Naive B cell (primary cell): ENCODE measurements around the gene CATSPERD. TPM values are rescaled to one million over a fixed set of nuclear protein-coding genes. Genes with fewer than 3 reads are reported as not detected.
A peak's percentile ranks its signal among the peaks of the same experiment; 100 is the strongest.

ENCODE experiments used
- ATAC-seq, 2 donors: fragments of 150-1000 bp; cut with Tn5 transposase; 2 replicates each; pipeline ENCODE4 v1.10.0; 2021; ENCODE audit warnings: low read depth in 2 of 2, mild to moderate bottlenecking in 2 of 2, moderate library complexity in 2 of 2
- DNase-seq: peaks from one replicate; pipeline ENCODE4 v3.0.0; 2022
- H3K27ac Mint-ChIP-seq, 6 donors: one replicate each; pipeline ENCODE4 v1.8.0; 2020 to 2022; ENCODE audit warnings: mild to moderate bottlenecking in 6 of 6, mixed read lengths in 6 of 6, moderate library complexity in 5 of 6, inconsistent platforms in 2 of 6
- H3K27me3 Mint-ChIP-seq, 3 donors: one replicate each; pipeline ENCODE4 v1.8.0; 2021 to 2022; ENCODE audit warnings: mixed read lengths in 3 of 3, mild to moderate bottlenecking in 1 of 3
- H3K36me3 Mint-ChIP-seq, 2 donors: one replicate each; pipeline ENCODE4 v1.8.0; 2020 to 2022; ENCODE audit warnings: mixed read lengths in 2 of 2, inconsistent platforms in 1 of 2, mild to moderate bottlenecking in 1 of 2
- H3K4me1 Mint-ChIP-seq, 3 donors: one replicate each; pipeline ENCODE4 v1.8.0; 2020 to 2022; ENCODE audit warnings: mixed read lengths in 3 of 3, inconsistent platforms in 1 of 3, mild to moderate bottlenecking in 1 of 3, moderate library complexity in 1 of 3
- H3K4me3 Mint-ChIP-seq, 8 donors: one replicate each; pipeline ENCODE4 v1.8.0; 2020 to 2022; ENCODE audit warnings: mild to moderate bottlenecking in 8 of 8, mixed read lengths in 8 of 8, moderate library complexity in 8 of 8, inconsistent platforms in 2 of 8
- H3K9me3 Mint-ChIP-seq, 7 donors: one replicate each; pipeline ENCODE4 v1.8.0; 2020 to 2022; ENCODE audit warnings: mixed read lengths in 7 of 7, mild to moderate bottlenecking in 5 of 7, inconsistent platforms in 2 of 7, moderate library complexity in 1 of 7
- polyA plus RNA-seq, 6 donors: library from polyadenylated mRNA; unstranded; fragments of 300-500 nt; fragmentation: Illumina TruSeq; gene quantifications; one replicate each; pipeline ENCODE4 v1.2.3, GENCODE V29; 2021; ENCODE audit warnings: low read depth in 6 of 6

Gene CATSPERD
- polyA plus RNA-seq, 6 donors from 2014 or later = not detected

DNA sequence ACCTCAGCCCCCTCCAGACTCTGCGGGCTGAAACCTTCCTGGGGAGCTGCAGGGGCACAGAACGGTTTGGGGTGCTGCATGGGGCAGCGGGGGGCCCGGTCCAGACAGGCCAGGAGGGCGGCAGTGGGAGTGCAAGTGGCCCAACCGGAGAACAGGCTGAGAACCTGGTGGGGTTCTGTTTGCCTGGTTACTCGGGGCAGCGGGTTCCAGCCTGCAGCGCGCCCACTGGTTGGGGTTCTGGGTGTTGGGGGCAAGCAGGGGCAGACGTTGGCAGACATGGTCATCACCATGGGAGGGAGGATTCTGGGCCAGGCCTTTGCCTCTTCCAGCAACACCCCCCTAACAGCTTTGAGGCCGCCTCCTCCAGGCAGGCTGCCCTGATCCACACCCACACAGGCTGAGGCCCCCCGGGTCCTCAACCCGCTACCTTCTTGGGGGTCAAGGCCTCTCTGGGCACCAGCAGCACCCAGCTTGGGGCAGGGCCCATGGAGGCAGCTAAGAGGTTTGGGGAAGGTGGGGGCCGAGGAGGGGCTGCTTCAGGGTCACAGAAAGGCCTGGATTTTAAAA, 64.2 kb downstream of the CATSPERD start, which contains the start of gene PRR22:
Gene PRR22 (minus strand): TSS at position 166 of the 567 bp plus-strand sequence. CDS start 86 bp downstream, at position 80.
- H3K4me3 Mint-ChIP-seq = no peak within 1 kb of the TSS
- peak; percentile 6 to 9 for ATAC-seq
- no peaks in the 10 kb centered on the region for H3K27me3 Mint-ChIP-seq
- H3K27ac Mint-ChIP-seq = peak within 1 kb of the TSS in 1 of 6 donors; percentile 24
- no peak for DNase-seq
- H3K36me3 Mint-ChIP-seq = peaks cover 0 to 19% of the 10 kb centered on the region in 2 donors
- H3K4me1 Mint-ChIP-seq = peaks cover 7 to 16% (median 9%) of the 10 kb centered on the region in 3 donors
- no peaks in the 10 kb centered on the region for H3K9me3 Mint-ChIP-seq

DNA sequence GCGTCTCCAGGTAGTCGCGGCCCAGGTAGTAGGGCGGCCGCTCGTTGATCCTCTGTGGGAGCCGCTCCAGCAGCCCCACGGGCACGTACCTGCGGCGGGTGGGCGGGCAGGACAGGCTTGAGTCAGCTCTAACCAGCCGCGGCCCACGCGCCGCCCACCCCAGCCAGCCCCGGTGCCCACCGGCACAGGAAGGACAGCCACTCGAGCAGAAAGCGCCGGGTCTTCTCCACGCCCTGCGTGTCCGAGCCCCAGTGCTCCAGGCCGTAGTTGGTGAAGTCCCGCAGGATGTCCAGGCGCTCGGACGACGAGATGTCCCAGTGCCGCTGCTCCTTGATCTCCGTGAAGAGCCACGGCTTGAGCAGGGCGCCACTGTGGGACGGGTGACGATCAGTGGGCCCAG, 65.0 kb downstream of the CATSPERD start:
- Mint-ChIP-seq H3K36me3 (peaks cover 0 to 23% of the 10 kb centered on the region in 2 donors), H3K27ac (no peak overlapping the region), H3K4me1 (peaks cover 12 to 21% (median 15%) of the 10 kb centered on the region in 3 donors)

DNA sequence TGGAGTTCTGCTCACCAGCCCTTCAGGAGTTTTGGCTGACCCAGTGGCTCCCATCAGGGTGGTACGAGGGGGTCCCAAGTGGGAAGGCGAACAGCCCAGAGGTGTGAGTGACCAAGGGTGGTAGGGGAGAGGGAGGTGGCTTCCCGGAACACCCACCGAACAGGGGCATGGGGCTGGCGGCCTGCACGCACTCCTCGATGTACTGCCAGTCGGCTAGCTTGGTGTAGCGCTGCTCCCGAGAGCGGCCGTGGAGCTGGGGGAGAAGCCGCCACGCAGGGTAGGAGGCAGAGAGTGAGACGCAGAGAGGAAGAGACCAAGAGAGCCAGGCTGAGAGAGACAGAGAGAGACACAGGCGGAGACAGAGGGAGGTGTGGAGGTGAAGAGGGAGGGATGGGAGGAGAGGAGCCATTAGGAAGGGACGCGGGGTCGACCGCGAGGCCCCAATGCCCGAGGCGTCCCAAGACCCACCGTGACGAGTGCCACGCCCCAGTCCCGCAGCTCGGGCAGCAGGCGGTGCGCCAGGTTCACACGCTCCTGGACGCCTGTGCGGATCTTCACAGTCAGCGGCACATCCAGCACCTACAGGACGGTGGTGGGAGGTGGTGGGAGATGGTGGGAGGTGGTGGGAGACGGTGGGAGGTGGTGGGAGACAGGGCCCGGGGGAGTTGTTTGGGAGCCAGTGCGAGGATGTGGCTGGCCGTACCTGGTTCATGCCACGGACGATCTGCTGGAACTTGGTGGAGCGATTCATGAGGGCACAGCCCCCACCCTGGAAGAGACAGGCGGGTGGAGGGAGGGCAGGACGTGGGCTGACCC, 66.4 kb downstream of the CATSPERD start:
- no peak for ATAC-seq
- H3K4me3 Mint-ChIP-seq = no peak overlapping the region
- H3K9me3 Mint-ChIP-seq = peaks cover 0 to 8% (median 0%) of the 10 kb centered on the region in 7 donors
- peaks cover 0 to 31% of the 10 kb centered on the region in 2 donors for H3K36me3 Mint-ChIP-seq
- no peak for DNase-seq
- H3K4me1 Mint-ChIP-seq = peaks cover 20 to 28% (median 23%) of the 10 kb centered on the region in 3 donors
- no peaks in the 10 kb centered on the region for H3K27me3 Mint-ChIP-seq
- peak overlapping the region in 2 of 6 donors; percentile 47 to 70 for H3K27ac Mint-ChIP-seq

More for the DNA sequence above, 65.0 kb downstream of the CATSPERD start:
- Mint-ChIP-seq H3K4me3 (no peak overlapping the region), H3K27me3 (no peaks in the 10 kb centered on the region), H3K9me3 (no peaks in the 10 kb centered on the region)
- DNase-seq = no peak
- ATAC-seq = no peak

DNA sequence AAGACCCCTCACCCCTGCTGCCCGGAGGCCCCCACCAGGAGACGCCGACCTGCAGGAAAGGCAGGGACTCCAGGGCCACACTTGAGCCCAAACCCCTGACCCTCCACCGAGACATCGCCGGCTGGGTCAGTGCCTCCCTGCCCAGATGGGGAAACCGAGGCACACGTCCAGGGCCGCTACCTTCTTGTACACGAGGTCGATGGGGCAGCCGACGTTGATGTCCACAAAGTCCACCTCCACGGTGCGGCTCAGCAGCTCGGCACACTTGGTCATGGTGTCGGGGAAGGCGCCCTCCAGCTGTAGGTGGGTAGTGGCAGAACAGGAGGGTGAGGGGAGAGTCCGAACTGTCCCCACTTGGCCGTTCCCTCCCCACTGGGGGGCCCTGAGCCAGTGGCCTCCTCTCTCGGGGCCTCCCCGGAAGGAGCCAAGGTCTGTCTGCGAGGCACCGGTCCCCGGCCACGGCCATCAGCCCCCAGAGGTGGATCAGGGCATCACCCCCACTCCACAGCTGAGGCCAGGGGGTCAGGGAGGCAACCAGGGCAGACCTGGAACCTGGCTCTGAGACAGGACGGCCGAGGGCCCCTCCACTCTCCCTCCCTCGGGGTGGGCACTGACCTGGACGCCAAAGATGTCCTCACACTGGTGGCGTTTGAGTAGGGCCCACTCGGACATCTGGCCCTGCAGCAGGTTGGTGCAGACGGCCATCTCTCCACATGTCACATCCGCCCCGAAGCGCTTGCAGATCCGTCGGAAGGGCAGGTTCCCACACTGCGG, 67.2 kb downstream of the CATSPERD start:
- Mint-ChIP-seq H3K4me1 (peaks cover 20 to 28% (median 23%) of the 10 kb centered on the region in 3 donors), H3K27ac (peak overlapping the region in 1 of 6 donors; percentile 72), H3K36me3 (peaks cover 0 to 31% of the 10 kb centered on the region in 2 donors), H3K27me3 (no peaks in the 10 kb centered on the region), H3K4me3 (peak overlapping the region in 1 of 8 donors; percentile 53), H3K9me3 (peaks cover 0 to 8% (median 0%) of the 10 kb centered on the region in 7 donors)
- DNase-seq (no peak), ATAC-seq (no peak)

DNA sequence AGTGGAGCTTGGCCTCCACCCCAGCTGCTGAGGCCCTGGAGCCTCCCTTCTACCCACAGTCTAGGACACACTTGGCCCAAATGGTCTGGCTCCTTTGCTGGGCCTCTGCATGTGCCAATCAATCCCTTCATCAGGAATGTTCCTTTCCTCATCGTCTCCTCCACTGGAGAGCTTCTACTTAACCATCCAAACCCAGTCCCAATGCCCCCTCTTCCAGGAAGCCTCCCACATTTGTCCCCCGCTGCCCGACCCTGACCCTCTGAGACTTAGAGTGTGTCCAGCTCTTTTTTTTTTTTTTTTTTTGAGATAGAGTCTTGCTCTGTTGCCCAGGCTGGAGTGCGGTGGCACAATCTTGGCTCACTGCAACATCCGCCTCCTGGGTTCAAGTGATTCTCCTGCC, 68.0 kb downstream of the CATSPERD start:
- ATAC-seq (no peak), DNase-seq (no peak)
- peaks cover 0 to 31% of the 10 kb centered on the region in 2 donors for H3K36me3 Mint-ChIP-seq
- H3K27ac Mint-ChIP-seq = peak overlapping the region in 2 of 6 donors; percentile 51 to 72
- H3K27me3 Mint-ChIP-seq = peaks cover 0 to 5% (median 4%) of the 10 kb centered on the region in 3 donors
- H3K9me3 Mint-ChIP-seq = peaks cover 0 to 8% (median 0%) of the 10 kb centered on the region in 7 donors
- peak overlapping the region in 2 of 8 donors; percentile 39 to 68 for H3K4me3 Mint-ChIP-seq
- peaks cover 20 to 28% (median 23%) of the 10 kb centered on the region in 3 donors for H3K4me1 Mint-ChIP-seq

DNA sequence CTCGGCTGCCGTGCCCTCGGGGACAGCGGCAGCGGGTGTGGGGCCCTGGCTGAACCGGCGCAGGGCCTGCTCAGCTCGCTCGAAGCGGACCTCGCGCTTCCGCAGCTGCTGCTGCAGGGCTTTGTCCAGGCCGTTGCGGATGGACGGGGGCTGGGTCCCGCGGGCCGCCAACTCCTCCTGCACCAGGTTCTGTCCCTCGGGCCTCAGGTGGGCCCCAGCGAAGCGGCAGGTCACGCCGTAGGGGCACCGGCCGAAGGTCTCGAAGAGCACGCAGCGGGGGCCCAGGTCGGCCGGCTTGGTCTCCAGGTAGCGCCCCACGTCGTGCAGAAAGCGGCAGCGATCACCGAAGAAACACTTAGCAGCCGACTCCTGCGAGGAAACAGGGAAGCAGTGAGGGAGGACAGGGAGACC, 68.9 kb downstream of the CATSPERD start:
- Mint-ChIP-seq H3K27me3 (peaks cover 0 to 5% (median 4%) of the 10 kb centered on the region in 3 donors), H3K36me3 (peaks cover 0 to 31% of the 10 kb centered on the region in 2 donors), H3K27ac (peak overlapping the region in 1 of 6 donors; percentile 44), H3K4me1 (peaks cover 20 to 28% (median 25%) of the 10 kb centered on the region in 3 donors), H3K9me3 (peaks cover 0 to 8% (median 0%) of the 10 kb centered on the region in 7 donors), H3K4me3 (peak overlapping the region in 4 of 8 donors; percentile 33 to 98 (median 42))
- no peak for DNase-seq
- no peak for ATAC-seq

DNA sequence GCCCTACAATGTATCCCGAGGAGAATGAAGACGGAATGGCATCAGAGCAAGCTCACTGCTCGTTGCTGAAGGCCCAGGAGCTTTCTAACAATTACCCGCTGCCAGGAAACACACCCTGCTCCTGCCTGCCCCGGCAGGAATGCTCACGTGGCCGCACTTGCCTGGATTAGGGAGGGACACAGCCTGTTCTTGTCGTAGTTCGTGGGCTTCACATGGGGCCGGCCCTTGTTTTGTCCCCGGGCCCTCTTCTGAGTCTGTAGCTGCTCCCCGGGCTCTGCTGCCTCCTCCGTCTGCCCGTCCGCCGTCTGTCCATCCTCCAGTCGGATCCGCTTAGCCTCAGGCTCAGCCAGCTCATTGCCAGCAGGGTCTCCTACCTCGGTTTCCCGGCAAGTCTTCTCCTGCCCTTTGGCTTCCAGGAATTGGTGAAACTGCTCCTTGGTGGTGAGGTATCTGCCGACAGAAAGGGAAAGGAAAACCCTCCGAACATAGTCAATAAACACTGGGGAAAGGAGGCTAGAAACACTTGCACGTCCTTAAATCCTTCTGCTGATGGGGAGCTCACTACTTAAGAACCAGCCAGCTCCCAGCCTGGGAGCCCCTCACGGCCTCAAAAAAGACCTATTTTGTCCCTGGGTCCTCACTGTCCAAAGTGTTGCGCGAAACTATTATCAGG, 69.6 kb downstream of the CATSPERD start:
- ATAC-seq (no peak), DNase-seq (no peak)
- Mint-ChIP-seq H3K27ac (peak overlapping the region; percentile 99 to 100 (median 100)), H3K9me3 (peaks cover 0 to 8% (median 0%) of the 10 kb centered on the region in 7 donors), H3K4me3 (peak overlapping the region; percentile 93 to 100 (median 98)), H3K36me3 (peaks cover 0 to 31% of the 10 kb centered on the region in 2 donors), H3K4me1 (peaks cover 20 to 28% (median 25%) of the 10 kb centered on the region in 3 donors), H3K27me3 (peaks cover 0 to 5% (median 4%) of the 10 kb centered on the region in 3 donors)

DNA sequence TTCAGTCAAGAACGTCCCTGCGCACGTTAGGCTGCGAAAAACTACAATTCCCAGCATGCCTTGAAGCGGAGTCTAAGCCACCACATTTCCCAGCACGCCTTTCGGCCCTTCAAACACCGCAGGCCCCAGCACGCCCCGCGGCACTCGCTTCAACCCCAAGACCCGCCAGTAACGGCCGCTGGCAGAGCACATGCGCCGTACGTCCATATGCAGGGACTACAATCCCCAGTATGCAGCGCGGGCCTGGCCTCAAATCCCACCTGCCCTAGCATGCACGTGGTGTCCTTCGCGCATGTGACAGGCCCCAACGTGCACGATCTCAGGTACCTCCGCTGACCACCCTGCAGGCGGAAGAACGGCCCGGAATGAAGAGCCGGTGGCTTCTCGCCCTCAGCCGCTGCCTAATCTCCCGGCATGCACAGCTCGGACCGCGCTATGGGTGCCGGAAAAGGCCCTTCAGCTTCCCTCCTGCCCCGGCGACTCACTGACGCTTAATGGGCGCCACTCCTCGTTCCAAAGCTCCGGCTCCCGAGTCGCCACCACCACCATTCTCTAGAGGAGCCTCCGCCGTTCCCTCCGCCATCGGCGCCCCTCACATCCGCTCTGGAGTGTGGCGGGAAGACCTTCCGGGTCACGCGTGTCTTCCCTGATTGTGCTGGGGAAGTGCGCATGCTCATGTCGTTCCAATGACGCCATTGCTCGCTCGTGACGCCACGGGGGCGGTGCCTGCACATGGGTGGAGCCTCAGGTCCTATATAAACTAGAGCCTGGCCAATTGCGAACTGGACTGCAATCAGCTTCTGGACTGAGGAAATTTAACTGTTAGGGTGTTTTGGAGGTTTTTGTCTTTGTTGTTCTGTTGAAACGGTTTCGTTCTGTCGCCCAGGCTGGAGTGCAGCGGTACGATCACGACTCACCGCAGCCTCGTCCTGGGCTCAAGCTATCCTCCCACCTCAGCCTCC, 70.4 kb downstream of the CATSPERD start, which contains the start of gene DUS3L:
Gene DUS3L (minus strand): TSS at position 605 of the 962 bp plus-strand sequence. CDS start 22 bp downstream, at position 583.
- Mint-ChIP-seq H3K27ac (peak within 1 kb of the TSS; percentile 99 to 100 (median 100)), H3K27me3 (peaks cover under 1 to 5% (median 4%) of the 10 kb centered on the region in 3 donors), H3K36me3 (peaks cover 0 to 31% of the 10 kb centered on the region in 2 donors), H3K4me3 (peak within 1 kb of the TSS; percentile 93 to 100 (median 98)), H3K9me3 (peaks cover 0 to 8% (median 0%) of the 10 kb centered on the region in 7 donors), H3K4me1 (peaks cover 20 to 28% (median 25%) of the 10 kb centered on the region in 3 donors)
- DNase-seq = peak; percentile 92
- ATAC-seq = peak; percentile 88 to 92

DNA sequence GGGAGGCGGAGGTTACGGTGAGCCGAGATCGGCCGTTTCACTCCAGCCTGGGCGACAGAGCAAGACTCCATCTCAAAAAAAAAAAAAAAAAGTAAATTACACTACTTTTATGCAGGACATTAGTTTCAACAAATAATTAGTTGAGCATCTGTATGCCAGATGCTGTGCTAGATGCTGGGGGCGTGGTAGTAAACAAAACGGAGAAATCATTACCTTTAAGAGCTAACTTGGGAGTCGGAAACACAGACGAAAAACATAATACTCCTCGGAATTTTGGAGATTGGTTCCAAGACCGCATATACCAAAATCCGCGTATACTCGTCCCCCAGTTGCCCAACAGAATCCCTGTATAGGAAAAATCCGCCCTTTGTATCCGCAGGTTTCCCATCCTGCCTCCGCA, 71.8 kb downstream of the CATSPERD start:
- peaks cover 0 to 20% of the 10 kb centered on the region in 2 donors for H3K36me3 Mint-ChIP-seq

DNA sequence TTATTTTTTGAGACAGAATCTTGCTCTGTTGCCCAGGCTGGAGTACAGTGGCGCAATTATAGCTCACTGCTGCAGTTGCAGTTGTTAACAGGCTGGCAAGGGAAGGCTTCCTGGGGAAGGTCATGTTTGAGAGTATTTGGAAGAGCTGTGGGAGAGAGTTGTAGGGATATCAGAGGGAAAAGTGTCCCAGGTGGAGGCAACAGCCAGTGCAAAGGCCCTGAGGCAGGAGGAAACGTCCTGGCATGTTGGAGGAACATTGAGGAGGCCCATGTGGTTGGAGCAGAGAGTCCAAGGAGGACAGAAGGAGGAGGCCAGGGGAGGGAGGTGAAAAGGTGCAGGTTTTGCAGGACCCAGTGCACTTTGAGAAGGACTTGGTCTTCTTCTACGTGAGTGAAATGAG, 72.8 kb downstream of the CATSPERD start:
- Mint-ChIP-seq H3K4me1 (peaks cover 16 to 20% (median 18%) of the 10 kb centered on the region in 3 donors), H3K27ac (peak overlapping the region in 1 of 6 donors; percentile 79), H3K4me3 (peak overlapping the region in 4 of 8 donors; percentile 35 to 59 (median 56)), H3K27me3 (peaks cover 4 to 14% (median 11%) of the 10 kb centered on the region in 3 donors), H3K36me3 (peaks cover 0 to 18% of the 10 kb centered on the region in 2 donors), H3K9me3 (peaks cover 0 to 8% (median 0%) of the 10 kb centered on the region in 7 donors)
- DNase-seq (no peak), ATAC-seq (no peak)

More for the DNA sequence above, 71.8 kb downstream of the CATSPERD start:
- peak overlapping the region in 1 of 6 donors; percentile 21 for H3K27ac Mint-ChIP-seq
- peaks cover 4 to 8% (median 5%) of the 10 kb centered on the region in 3 donors for H3K27me3 Mint-ChIP-seq
- H3K9me3 Mint-ChIP-seq = peaks cover 0 to 8% (median 0%) of the 10 kb centered on the region in 7 donors
- DNase-seq = no peak
- H3K4me1 Mint-ChIP-seq = peaks cover 16 to 23% (median 20%) of the 10 kb centered on the region in 3 donors
- ATAC-seq = no peak
- H3K4me3 Mint-ChIP-seq = peak overlapping the region in 3 of 8 donors; percentile 27 to 47 (median 38)

DNA sequence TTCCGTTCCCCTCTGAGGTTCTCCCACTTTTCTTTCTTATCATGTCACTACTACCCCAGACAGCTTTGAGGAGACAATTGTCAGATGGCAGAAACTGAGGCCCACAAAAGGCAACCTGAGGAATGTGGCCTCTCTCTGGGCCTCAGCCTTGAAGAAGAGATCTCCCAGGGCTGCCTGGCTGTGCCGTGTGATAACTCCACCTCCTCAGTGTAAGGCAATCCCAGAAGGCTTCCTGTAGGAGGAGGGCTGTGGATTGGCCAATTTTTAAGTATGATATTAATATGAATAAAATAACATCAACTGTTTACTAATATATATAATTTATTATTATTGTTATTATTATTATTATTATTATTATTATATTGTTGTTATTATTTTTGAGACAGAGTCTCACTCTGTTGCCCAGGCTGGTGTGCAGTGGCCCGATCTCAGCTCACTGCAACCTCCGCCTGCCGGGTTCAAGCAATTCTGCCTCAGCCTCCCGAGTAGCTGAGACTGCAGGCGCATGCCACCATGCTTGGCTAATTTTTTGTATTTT, 75.0 kb downstream of the CATSPERD start:
- ATAC-seq = no peak
- Mint-ChIP-seq H3K36me3 (peaks cover 0 to 8% of the 10 kb centered on the region in 2 donors), H3K27ac (no peak overlapping the region), H3K27me3 (peaks cover 13 to 34% (median 33%) of the 10 kb centered on the region in 3 donors), H3K4me3 (peak overlapping the region in 1 of 8 donors; percentile 9), H3K4me1 (peaks cover 7 to 10% (median 7%) of the 10 kb centered on the region in 3 donors), H3K9me3 (peaks cover 0 to 8% (median 0%) of the 10 kb centered on the region in 7 donors)
- DNase-seq = no peak
